ENCODE data around the gene ACTA1. TPM values are rescaled to one million over a fixed set of nuclear protein-coding genes. Genes with fewer than 3 reads are reported as not detected.
"Not testable (repeated sequence)": the region's sequence is repeated elsewhere in the genome, so short reads cannot be mapped to it uniquely, and the experiment has no call there.

ACTA1 gene
- total and polyA plus RNA-seq, 7 experiments from 2014 or later, result not detected

DNA sequence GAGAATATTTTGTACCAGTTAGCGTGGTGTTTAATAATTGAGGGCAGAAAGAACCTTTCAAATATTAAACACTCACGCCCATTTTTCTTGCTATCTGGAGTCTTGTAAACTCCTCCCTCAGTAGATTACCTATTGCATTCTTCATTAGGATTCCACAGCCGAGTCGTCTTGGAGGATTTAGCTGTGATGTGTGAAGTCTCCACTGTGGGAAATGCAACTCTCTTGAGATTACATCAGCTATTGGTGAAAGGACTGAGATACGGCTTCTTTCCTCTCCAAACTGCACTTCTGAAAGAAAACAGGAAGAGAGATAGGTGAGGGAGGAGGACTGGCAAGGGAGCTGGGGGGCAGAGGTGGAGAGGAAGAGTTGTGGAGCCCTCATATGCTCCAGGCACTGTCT lies 36.1 kb downstream of the ACTA1 start:
- intact Hi-C loops (cut with micrococcal nuclease), result no loop called here
- H3K4me3 Mint-ChIP-seq, result no peak overlapping the region
- peaks cover 0 to 3% (median 0%) of the 10 kb centered on the region in 5 donors for H3K36me3 Mint-ChIP-seq
- ChIA-PET POLR2A (interaction anchor here (0.6 kb wide), 1 partner anchor 26 kb away, joined by 4 read pairs; no protein-coding TSS in a partner anchor), CTCF (no interaction called here)
- H3K4me1 Mint-ChIP-seq, result peaks cover 0 to 3% (median 0%) of the 10 kb centered on the region in 7 donors
- Histone ChIP-seq H3K4me1 (ENCODE audit: control insufficient read depth in 2 of 2, insufficient read depth in 2 of 2, low read length in 2 of 2) (no peaks in the 10 kb centered on the region), H3K36me3 (ENCODE audit: control insufficient read depth in 2 of 3, insufficient read depth in 3 of 3, low read length in 3 of 3) (no peaks in the 10 kb centered on the region), H3K4me3 (ENCODE audit: low read length) (no peak overlapping the region), H3K9me3 (ENCODE audit: control insufficient read depth in 2 of 3, low read length in 3 of 3) (no peaks in the 10 kb centered on the region), H3K27ac (ENCODE audit: low read depth, low read length) (no peak overlapping the region), H3K27me3 (ENCODE audit: control insufficient read depth in 2 of 2, insufficient read depth in 2 of 2, low read length in 2 of 2) (no peaks in the 10 kb centered on the region)
- ATAC-seq (no peak), DNase-seq (no peak)
- peaks cover 19 to 46% (median 29%) of the 10 kb centered on the region in 5 donors for H3K27me3 Mint-ChIP-seq
- H3K9me3 Mint-ChIP-seq, result peaks cover 0 to 3% (median 0%) of the 10 kb centered on the region in 11 donors
- no peak overlapping the region for H3K27ac Mint-ChIP-seq

DNA sequence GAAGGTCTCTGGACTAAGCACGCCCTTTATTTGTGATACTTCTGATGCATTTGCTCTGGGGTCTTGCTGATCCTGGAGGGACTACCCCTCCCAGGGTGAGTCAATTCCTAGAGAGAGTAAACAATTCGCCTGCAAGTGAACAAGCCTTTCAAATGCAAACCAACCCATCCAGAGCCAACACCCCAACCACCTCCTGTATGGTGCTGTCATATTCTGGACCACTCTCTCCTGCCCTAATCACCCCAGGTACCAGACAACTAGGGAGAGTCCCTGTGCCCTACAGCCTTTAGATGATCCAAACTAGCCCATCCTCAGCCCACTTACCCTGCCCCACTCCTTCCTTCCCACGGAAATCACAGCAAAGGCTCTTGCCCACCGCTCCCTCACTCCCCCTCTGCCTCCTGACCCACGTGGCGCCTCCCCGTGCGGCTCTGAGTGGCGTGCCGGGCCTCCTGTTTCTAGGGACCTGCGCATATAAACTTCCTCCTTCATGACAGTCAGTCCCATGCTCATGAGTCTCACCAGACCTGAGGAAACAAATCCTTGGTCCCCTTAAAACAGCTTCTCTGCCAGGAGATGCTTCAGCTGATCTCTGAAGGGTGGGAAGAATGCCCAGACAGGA lies 37.2 kb downstream of the ACTA1 start:
- ATAC-seq, result no peak
- intact Hi-C loops (cut with micrococcal nuclease), result no loop called here
- ChIA-PET CTCF (no interaction called here), POLR2A (no interaction called here)
- Histone ChIP-seq H3K36me3 (ENCODE audit: control insufficient read depth in 2 of 3, insufficient read depth in 3 of 3, low read length in 3 of 3) (no peaks in the 10 kb centered on the region), H3K9me3 (ENCODE audit: control insufficient read depth in 2 of 3, low read length in 3 of 3) (no peaks in the 10 kb centered on the region), H3K27me3 (ENCODE audit: control insufficient read depth in 2 of 2, insufficient read depth in 2 of 2, low read length in 2 of 2) (no peaks in the 10 kb centered on the region), H3K4me3 (ENCODE audit: low read length) (no peak overlapping the region), H3K4me1 (ENCODE audit: control insufficient read depth in 2 of 2, insufficient read depth in 2 of 2, low read length in 2 of 2) (no peaks in the 10 kb centered on the region), H3K27ac (ENCODE audit: low read depth, low read length) (no peak overlapping the region)
- H3K4me1 Mint-ChIP-seq, result peaks cover 0 to 3% (median 0%) of the 10 kb centered on the region in 7 donors
- peaks cover 16 to 43% (median 26%) of the 10 kb centered on the region in 5 donors for H3K27me3 Mint-ChIP-seq
- DNase-seq, result no peak
- H3K4me3 Mint-ChIP-seq, result no peak overlapping the region
- H3K36me3 Mint-ChIP-seq, result peaks cover 0 to 4% (median 0%) of the 10 kb centered on the region in 5 donors
- H3K9me3 Mint-ChIP-seq, result peaks cover 0 to 3% (median 0%) of the 10 kb centered on the region in 11 donors
- no peak overlapping the region for H3K27ac Mint-ChIP-seq

DNA sequence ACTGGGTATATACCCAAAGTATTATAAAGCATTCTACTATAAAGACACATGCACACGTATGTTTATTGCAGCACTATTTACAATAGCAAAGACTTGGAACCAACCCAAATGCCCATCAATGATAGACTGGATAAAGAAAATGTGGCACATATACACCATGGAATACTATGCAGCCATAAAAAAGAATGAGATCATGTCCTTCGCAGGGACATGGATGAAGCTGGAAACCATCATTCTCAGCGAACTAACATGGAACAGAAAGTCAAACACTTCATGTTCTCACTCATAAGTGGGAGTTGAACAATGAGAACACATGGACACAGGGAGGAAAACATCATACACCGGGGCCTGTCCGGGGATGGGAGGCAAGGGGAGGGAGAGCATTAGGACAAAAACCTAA lies 39.4 kb downstream of the ACTA1 start:
- intact Hi-C loops (cut with micrococcal nuclease); H3K36me3 Mint-ChIP-seq; H3K36me3 ChIP-seq (ENCODE audit: control insufficient read depth in 2 of 3, insufficient read depth in 3 of 3, low read length in 3 of 3); H3K9me3 ChIP-seq (ENCODE audit: control insufficient read depth in 2 of 3, low read length in 3 of 3); H3K27me3 ChIP-seq (ENCODE audit: control insufficient read depth in 2 of 2, insufficient read depth in 2 of 2, low read length in 2 of 2); H3K27ac ChIP-seq (ENCODE audit: low read depth, low read length); POLR2A ChIA-PET; H3K27ac Mint-ChIP-seq; H3K4me1 Mint-ChIP-seq; ATAC-seq; H3K4me3 ChIP-seq (ENCODE audit: low read length); DNase-seq; H3K9me3 Mint-ChIP-seq; H3K4me1 ChIP-seq (ENCODE audit: control insufficient read depth in 2 of 2, insufficient read depth in 2 of 2, low read length in 2 of 2); H3K4me3 Mint-ChIP-seq: not testable (repeated sequence)
- CTCF ChIA-PET, result interaction anchor here (0.6 kb wide), 1 partner anchor 212 kb away, joined by 3 read pairs; no protein-coding TSS in a partner anchor
- H3K27me3 Mint-ChIP-seq, result peaks cover 15 to 46% (median 25%) of the 10 kb centered on the region in 5 donors

DNA sequence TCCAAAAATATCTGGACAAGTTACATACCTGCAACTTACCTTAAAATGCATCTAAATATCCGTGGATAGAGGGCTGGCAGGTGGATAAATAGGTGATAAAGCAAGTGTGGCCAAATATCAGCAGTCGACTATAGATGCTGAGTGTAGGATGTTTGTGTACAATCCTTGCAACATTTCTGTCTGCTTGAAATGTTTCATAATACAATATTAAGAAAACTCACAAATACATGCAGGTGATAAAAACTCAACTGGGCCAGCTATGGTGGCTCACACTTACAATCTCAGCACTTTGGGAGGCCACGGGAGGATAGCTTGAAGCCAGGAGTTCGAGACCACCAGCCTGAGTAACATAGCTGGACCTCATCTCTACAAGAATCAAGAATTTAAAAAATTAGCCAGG lies 41.0 kb downstream of the ACTA1 start:
- Mint-ChIP-seq H3K27ac (no peak overlapping the region), H3K27me3 (peaks cover 16 to 46% (median 25%) of the 10 kb centered on the region in 5 donors), H3K4me1 (peaks cover 0 to 3% (median 0%) of the 10 kb centered on the region in 7 donors), H3K36me3 (peaks cover 0 to 7% (median 0%) of the 10 kb centered on the region in 5 donors), H3K4me3 (no peak overlapping the region), H3K9me3 (peaks cover 0 to 9% (median 0%) of the 10 kb centered on the region in 11 donors)
- Histone ChIP-seq H3K9me3 (ENCODE audit: control insufficient read depth in 2 of 3, low read length in 3 of 3) (no peaks in the 10 kb centered on the region), H3K27me3 (ENCODE audit: control insufficient read depth in 2 of 2, insufficient read depth in 2 of 2, low read length in 2 of 2) (no peaks in the 10 kb centered on the region), H3K4me3 (ENCODE audit: low read length) (no peak overlapping the region), H3K36me3 (ENCODE audit: control insufficient read depth in 2 of 3, insufficient read depth in 3 of 3, low read length in 3 of 3) (no peaks in the 10 kb centered on the region), H3K4me1 (ENCODE audit: control insufficient read depth in 2 of 2, insufficient read depth in 2 of 2, low read length in 2 of 2) (no peaks in the 10 kb centered on the region), H3K27ac (ENCODE audit: low read depth, low read length) (no peak overlapping the region)
- POLR2A ChIA-PET, result no interaction called here
- no peak for DNase-seq
- CTCF ChIA-PET, result no interaction called here
- no peak for ATAC-seq
- intact Hi-C loops (cut with micrococcal nuclease), result no loop called here

DNA sequence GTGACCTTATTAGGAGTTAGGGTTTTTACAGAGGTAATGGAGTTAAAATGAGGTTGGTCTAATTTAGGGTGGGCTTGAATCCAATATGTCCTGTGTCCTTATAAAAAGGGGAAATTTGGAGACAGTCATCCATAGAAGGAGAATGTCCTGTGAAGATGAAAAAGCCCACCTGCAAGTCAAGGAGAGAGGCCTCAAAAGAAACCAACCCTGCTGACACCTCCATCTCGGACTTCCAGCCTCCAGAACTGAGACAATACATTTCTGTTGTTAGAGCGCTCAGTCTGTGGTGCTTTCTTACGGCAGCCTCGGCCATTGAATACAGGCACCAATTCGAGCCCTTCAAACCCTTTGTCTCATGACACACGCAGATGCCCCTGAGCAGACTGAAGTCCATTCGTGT lies 43.8 kb downstream of the ACTA1 start:
- Mint-ChIP-seq H3K9me3 (peaks cover 0 to 9% (median 0%) of the 10 kb centered on the region in 11 donors), H3K4me3 (no peak overlapping the region), H3K27me3 (peaks cover 11 to 31% (median 20%) of the 10 kb centered on the region in 5 donors), H3K27ac (no peak overlapping the region), H3K4me1 (no peaks in the 10 kb centered on the region), H3K36me3 (peaks cover 0 to 7% (median 0%) of the 10 kb centered on the region in 5 donors)
- ChIA-PET POLR2A (no interaction called here), CTCF (no interaction called here)
- Histone ChIP-seq H3K9me3 (ENCODE audit: control insufficient read depth in 2 of 3, low read length in 3 of 3) (no peaks in the 10 kb centered on the region), H3K4me3 (ENCODE audit: low read length) (no peak overlapping the region), H3K27ac (ENCODE audit: low read depth, low read length) (no peak overlapping the region), H3K36me3 (ENCODE audit: control insufficient read depth in 2 of 3, insufficient read depth in 3 of 3, low read length in 3 of 3) (no peaks in the 10 kb centered on the region), H3K27me3 (ENCODE audit: control insufficient read depth in 2 of 2, insufficient read depth in 2 of 2, low read length in 2 of 2) (no peaks in the 10 kb centered on the region), H3K4me1 (ENCODE audit: control insufficient read depth in 2 of 2, insufficient read depth in 2 of 2, low read length in 2 of 2) (no peaks in the 10 kb centered on the region)
- ATAC-seq (no peak), DNase-seq (no peak)
- intact Hi-C loops (cut with micrococcal nuclease), result no loop called here

DNA sequence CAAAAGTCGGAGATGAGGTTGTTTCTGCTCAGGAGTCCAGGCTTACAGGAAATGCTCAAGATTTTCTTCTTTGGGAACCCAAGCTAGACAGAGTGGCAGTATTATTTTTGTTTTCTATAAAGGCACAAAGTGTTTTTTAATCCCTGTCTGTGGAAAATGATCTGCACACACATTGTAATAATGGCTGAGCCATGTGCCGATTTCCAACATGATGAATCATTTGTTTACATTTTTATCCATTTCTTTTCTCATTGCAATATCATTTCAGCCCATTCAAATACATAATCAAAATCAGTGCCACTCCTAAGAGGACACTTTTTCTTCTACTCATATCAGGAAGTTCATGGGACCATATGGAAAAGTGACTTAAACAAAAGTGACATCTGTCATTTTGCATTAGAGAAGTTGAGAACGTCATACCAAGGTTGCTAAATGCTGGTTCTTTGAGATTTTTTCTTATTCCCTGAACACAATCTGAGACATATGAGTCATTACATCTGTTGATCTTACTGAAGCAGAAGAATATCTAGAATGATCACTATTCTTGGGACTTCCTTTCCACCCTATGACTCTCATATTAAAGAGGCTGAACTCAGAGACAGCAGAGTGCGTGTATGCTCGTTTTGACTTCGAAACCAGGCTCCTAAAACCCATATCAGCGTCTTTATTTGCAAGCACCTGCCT lies 44.9 kb downstream of the ACTA1 start:
- Mint-ChIP-seq H3K36me3 (peaks cover 0 to 7% (median 0%) of the 10 kb centered on the region in 5 donors), H3K4me1 (no peaks in the 10 kb centered on the region), H3K27me3 (peaks cover 10 to 31% (median 16%) of the 10 kb centered on the region in 5 donors), H3K4me3 (no peak overlapping the region), H3K9me3 (peaks cover 0 to 7% (median 0%) of the 10 kb centered on the region in 11 donors), H3K27ac (no peak overlapping the region)
- intact Hi-C loops (cut with micrococcal nuclease), result no loop called here
- H3K27me3 ChIP-seq (ENCODE audit: control insufficient read depth in 2 of 2, insufficient read depth in 2 of 2, low read length in 2 of 2), result no peaks in the 10 kb centered on the region
- H3K36me3 ChIP-seq (ENCODE audit: control insufficient read depth in 2 of 3, insufficient read depth in 3 of 3, low read length in 3 of 3), result no peaks in the 10 kb centered on the region
- ATAC-seq (no peak), DNase-seq (no peak)
- ChIA-PET CTCF (no interaction called here), POLR2A (no interaction called here)
- H3K4me1 ChIP-seq (ENCODE audit: control insufficient read depth in 2 of 2, insufficient read depth in 2 of 2, low read length in 2 of 2), result no peaks in the 10 kb centered on the region
- H3K9me3 ChIP-seq (ENCODE audit: control insufficient read depth in 2 of 3, low read length in 3 of 3), result no peaks in the 10 kb centered on the region
- no peak overlapping the region for H3K27ac ChIP-seq (ENCODE audit: low read depth, low read length)
- no peak overlapping the region for H3K4me3 ChIP-seq (ENCODE audit: low read length)

Measured in naive thymus-derived CD4-positive, alpha-beta T cell (primary cell).